CD14-positive monocyte (primary cell): ENCODE measurements around the gene HOXA5. TPM values are rescaled to one million over a fixed set of nuclear protein-coding genes. Genes with fewer than 3 reads are reported as not detected.

Source experiments
- DNase-seq, 3 donors: peaks; one replicate each; pipeline ENCODE4 v3.0.0-alpha.2; 2011 to 2022
- H2AFZ ChIP-seq: 2 replicates; pipeline ENCODE4 v1.6.0; 2012; ENCODE audit warnings: mild to moderate bottlenecking, low read depth, low read length, inconsistent platforms; ENCODE audit not compliant: insufficient read depth, poor library complexity, severe bottlenecking
- H3K27ac ChIP-seq, 2 donors: 1 replicate in 1 of 2; 2 replicates in 1 of 2; pipeline ENCODE4 v1.5.1; 2012 to 2013; ENCODE audit warnings: low read length in 2 of 2, control low read depth in 1 of 2, inconsistent platforms in 1 of 2, low read depth in 1 of 2, mild to moderate bottlenecking in 1 of 2
- H3K27me3 ChIP-seq, 2 donors: one replicate each; pipeline versions ENCODE4 v1.6.0 to v1.6.1; 2011 to 2013; ENCODE audit warnings: low read length in 2 of 2; ENCODE audit not compliant: control insufficient read depth in 2 of 2, insufficient read depth in 2 of 2
- H3K36me3 ChIP-seq, 2 donors: replicated peaks in 1 of 2; 1 replicate in 1 of 2; 2 replicates in 1 of 2; pipeline versions ENCODE4 v1.5.1 to v1.6.1; 2012 to 2013; ENCODE audit warnings: low read length in 2 of 2, control low read depth in 1 of 2, inconsistent platforms in 1 of 2, mild to moderate bottlenecking in 1 of 2; ENCODE audit not compliant: insufficient read depth in 2 of 2, control insufficient read depth in 1 of 2
- H3K4me1 ChIP-seq, 2 donors: 1 replicate in 1 of 2; 2 replicates in 1 of 2; pipeline versions ENCODE4 v1.5.1 to v1.6.1; 2012 to 2013; ENCODE audit warnings: low read length in 2 of 2, control low read depth in 1 of 2, inconsistent platforms in 1 of 2, mild to moderate bottlenecking in 1 of 2, moderate library complexity in 1 of 2; ENCODE audit not compliant: insufficient read depth in 2 of 2, control insufficient read depth in 1 of 2
- H3K4me2 ChIP-seq: replicated peaks from 2 replicates; pipeline ENCODE3; 2012; ENCODE audit warnings: low read length, moderate library complexity, mild to moderate bottlenecking; ENCODE audit not compliant: poor library complexity, severe bottlenecking; ENCODE audit errors: extremely low read depth
- H3K4me3 ChIP-seq, 3 experiments: fragments of 200-600 bp in 1 of 3; sonication (generic) in 1 of 3; replicated peaks in 1 of 3; 1 replicate in 2 of 3; 2 replicates in 1 of 3; pipeline ENCODE4 v1.5.1; 2011 to 2013; ENCODE audit warnings: low read length in 3 of 3, mild to moderate bottlenecking in 3 of 3, control low read depth in 2 of 3, low read depth in 2 of 3, inconsistent platforms in 1 of 3, moderate library complexity in 1 of 3
- H3K79me2 ChIP-seq: 2 replicates; pipeline ENCODE4 v1.6.0; 2012; ENCODE audit warnings: mild to moderate bottlenecking, control low read depth, inconsistent platforms, low read length, moderate library complexity; ENCODE audit not compliant: insufficient read depth
- H3K9ac ChIP-seq: 2 replicates; pipeline ENCODE4 v1.6.0; 2017; ENCODE audit warnings: low read length, mild to moderate bottlenecking; ENCODE audit not compliant: insufficient read depth, poor library complexity, severe bottlenecking
- H3K9me3 ChIP-seq, 2 donors: replicated peaks in 1 of 2; 1 replicate in 1 of 2; 2 replicates in 1 of 2; pipeline versions ENCODE4 v1.5.1 to v1.6.1; 2012 to 2013; ENCODE audit warnings: low read length in 2 of 2, control low read depth in 1 of 2; ENCODE audit not compliant: control insufficient read depth in 1 of 2, insufficient read depth in 1 of 2
- H4K20me1 ChIP-seq: 2 replicates; pipeline ENCODE4 v1.6.0; 2012; ENCODE audit warnings: mild to moderate bottlenecking, low read length, control low read depth, moderate library complexity; ENCODE audit not compliant: insufficient read depth
- H3K27ac Mint-ChIP-seq, 7 donors: one replicate each; pipeline ENCODE4 v1.8.0; 2020; ENCODE audit warnings: mild to moderate bottlenecking in 7 of 7, mixed read lengths in 7 of 7, moderate library complexity in 6 of 7, inconsistent platforms in 2 of 7
- H3K27me3 Mint-ChIP-seq, 3 donors: one replicate each; pipeline ENCODE4 v1.8.0; 2021 to 2022; ENCODE audit warnings: low read depth in 3 of 3, mild to moderate bottlenecking in 3 of 3, mixed read lengths in 3 of 3, moderate library complexity in 3 of 3, inconsistent platforms in 1 of 3
- H3K36me3 Mint-ChIP-seq, 2 donors: one replicate each; pipeline ENCODE4 v1.8.0; 2020; ENCODE audit warnings: mixed read lengths in 2 of 2, inconsistent platforms in 1 of 2, mild to moderate bottlenecking in 1 of 2
- H3K4me1 Mint-ChIP-seq: one replicate; pipeline ENCODE4 v1.8.0; 2020; ENCODE audit warnings: mild to moderate bottlenecking, mixed read lengths
- H3K4me3 Mint-ChIP-seq, 2 donors: one replicate each; pipeline ENCODE4 v1.8.0; 2020; ENCODE audit warnings: mild to moderate bottlenecking in 2 of 2, mixed read lengths in 2 of 2, moderate library complexity in 1 of 2
- H3K9me3 Mint-ChIP-seq, 7 donors: one replicate each; pipeline ENCODE4 v1.8.0; 2020 to 2022; ENCODE audit warnings: mixed read lengths in 7 of 7, mild to moderate bottlenecking in 6 of 7, moderate library complexity in 6 of 7, inconsistent platforms in 2 of 7
- CTCF ChIP-seq: fragments of 200-600 bp; IDR thresholded peaks from one replicate; pipeline ENCODE4 v1.8.0; 2022; ENCODE audit warnings: antibody characterized with exemption, mild to moderate bottlenecking
- WGBS: methylation state at CpG from one replicate; pipeline ENCODE4 v1.1.5; 2013; ENCODE audit warnings: missing lambda C conversion rate; ENCODE audit not compliant: insufficient coverage; 5-methylcytosine and 5-hydroxymethylcytosine counted together
- intact Hi-C, 2 donors: fragments of 100-400 bp; cut with micrococcal nuclease; formaldehyde crosslinking; loops; one replicate each; pipeline versions ENCODE4 v1.15.0 to v1.15.1; 2023
- polyA plus RNA-seq, 3 donors: library from polyadenylated mRNA; depleted of rRNA in 1 of 3; unstranded in 2 of 3; stranded (reverse) in 1 of 3; fragments of 300-500 nt in 2 of 3; fragments of >200 nt in 1 of 3; fragmentation: Illumina TruSeq in 2 of 3; gene quantifications; 1 replicate in 2 of 3; 2 replicates in 1 of 3; pipeline ENCODE4 v1.2.3, GENCODE V29; 2012 to 2021

HOXA5 gene
- polyA plus RNA-seq, 3 donors = 0.85 to 3.0 (median 1.8) TPM

GRCh38 chr7:27156508-27156898 is 13.0 kb upstream of the HOXA5 start, which contains the start of gene HOXA7:
Gene HOXA7 (minus strand): TSS chr7:27156675. CDS start chr7:27156545, 130 bp downstream.
- Mint-ChIP-seq H3K27me3 (peaks cover 88 to 97% (median 91%) of the 10 kb centered on the region in 3 donors), H3K27ac (no peak within 1 kb of the TSS), H3K4me1 (peaks cover 66% of the 10 kb centered on the region), H3K9me3 (peaks cover 0 to 64% (median 24%) of the 10 kb centered on the region in 7 donors), H3K36me3 (peaks cover 6 to 23% of the 10 kb centered on the region in 2 donors), H3K4me3 (peak within 1 kb of the TSS; percentile 54 to 93)
- Histone ChIP-seq H3K4me2 (peak within 1 kb of the TSS; percentile 63), H3K4me1 (peaks cover 58 to 63% of the 10 kb centered on the region in 2 donors), H2AFZ (peak within 1 kb of the TSS; percentile 36), H4K20me1 (no peaks in the 10 kb centered on the region), H3K27me3 (peaks cover 88 to 92% of the 10 kb centered on the region in 2 donors), H3K4me3 (peak within 1 kb of the TSS in 1 of 3 experiments; percentile 53), H3K27ac (no peak within 1 kb of the TSS), H3K9ac (no peak within 1 kb of the TSS), H3K9me3 (peaks cover 0 to 69% of the 10 kb centered on the region in 2 donors), H3K36me3 (no peaks in the 10 kb centered on the region), H3K79me2 (no peaks in the 10 kb centered on the region)
- WGBS = 0% methylated on average over 26 of the region's 33 CpGs
- intact Hi-C loops = loop anchor here in 1 of 2 donors (5.0 kb wide), 2 partner anchors 59 to 1294 kb away; partner anchors contain the start of gene HOXA1
- no peak for TF ChIP-seq CTCF
- DNase-seq = no peak

GRCh38 chr7:27155816-27156507 is 12.5 kb upstream of the HOXA5 start:
- Mint-ChIP-seq H3K4me3 (peak overlapping the region; percentile 54 to 93), H3K36me3 (peaks cover 10 to 27% of the 10 kb centered on the region in 2 donors), H3K27ac (no peak overlapping the region), H3K9me3 (peaks cover 0 to 70% (median 28%) of the 10 kb centered on the region in 7 donors), H3K27me3 (peaks cover 93 to 100% (median 97%) of the 10 kb centered on the region in 3 donors), H3K4me1 (peaks cover 69% of the 10 kb centered on the region)
- under 1% methylated on average over 59 of the region's 63 CpGs for WGBS
- peaks cover 0 to 73% of the 10 kb centered on the region in 2 donors for H3K9me3 ChIP-seq
- H3K27me3 ChIP-seq = peaks cover 93 to 97% of the 10 kb centered on the region in 2 donors
- peaks cover 61 to 64% of the 10 kb centered on the region in 2 donors for H3K4me1 ChIP-seq
- TF ChIP-seq CTCF = no peak
- peak overlapping the region in 1 of 3 experiments; percentile 53 for H3K4me3 ChIP-seq
- H3K9ac ChIP-seq = no peak overlapping the region
- no peaks in the 10 kb centered on the region for H3K79me2 ChIP-seq
- peak overlapping the region; percentile 36 for H2AFZ ChIP-seq
- DNase-seq = no peak
- intact Hi-C loops = loop anchor here in 1 of 2 donors (5.0 kb wide), 2 partner anchors 59 to 1294 kb away; partner anchors contain the start of gene HOXA1
- no peaks in the 10 kb centered on the region for H4K20me1 ChIP-seq
- peak overlapping the region; percentile 63 for H3K4me2 ChIP-seq
- no peak overlapping the region for H3K27ac ChIP-seq
- no peaks in the 10 kb centered on the region for H3K36me3 ChIP-seq
